NCI-H1930 (cell line): Measurements from ENCODE around the gene RNF113A.
"Not testable (repeated sequence)": the region's sequence is repeated elsewhere in the genome, so short reads cannot be mapped to it uniquely, and the experiment has no call there.

Experiments
- DNase-seq, 2 experiments: peaks; one replicate each; lab custom pipeline; 2025; lab: John Stamatoyannopoulos, UW

Gene RNF113A

DNA sequence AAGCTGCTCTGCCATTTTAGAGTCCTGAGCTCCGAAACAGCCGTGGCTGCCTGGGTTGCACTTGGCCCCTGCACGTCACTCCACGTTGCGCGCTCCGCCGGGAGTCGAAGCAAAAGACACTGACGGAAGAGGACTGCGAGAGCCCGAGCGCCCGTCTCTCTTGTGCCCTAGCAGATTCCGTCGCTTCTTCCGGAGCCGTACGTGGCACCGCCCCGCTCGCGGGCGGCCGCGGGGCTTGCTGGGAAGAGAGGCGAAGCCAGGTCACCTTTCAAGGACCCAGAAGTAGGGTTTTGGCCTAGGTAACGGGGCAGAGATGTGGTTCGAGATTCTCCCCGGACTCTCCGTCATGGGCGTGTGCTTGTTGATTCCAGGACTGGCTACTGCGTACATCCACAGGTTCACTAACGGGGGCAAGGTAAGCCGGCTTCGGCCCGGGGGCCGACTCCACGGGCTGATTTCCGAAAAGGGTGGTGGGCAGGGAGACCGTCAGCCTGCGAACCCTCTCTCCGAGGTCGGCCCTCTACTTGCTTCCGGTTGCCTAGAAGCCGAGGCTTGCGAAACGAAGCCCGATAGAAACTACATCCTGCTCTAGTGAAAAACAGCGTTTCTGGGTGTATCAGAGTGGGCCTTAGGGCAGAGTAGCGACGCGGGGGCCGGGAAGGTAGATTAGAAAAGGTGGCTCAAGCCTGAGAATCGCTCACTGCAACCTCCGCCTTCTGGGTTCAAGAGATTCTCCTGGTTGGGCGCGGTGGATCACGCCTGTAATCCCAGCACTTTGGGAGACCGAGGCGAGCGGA lies at the start of gene RNF113A, which contains the start of gene NDUFA1:
RNF113A (minus strand) TSS at position 135 of the 797 bp plus-strand sequence; CDS start at position 15, 120 bp downstream.
NDUFA1 (plus strand) TSS at position 234 of the 797 bp plus-strand sequence; CDS start at position 314, 80 bp downstream.
- peak; percentile 54 to 81 for DNase-seq

DNA sequence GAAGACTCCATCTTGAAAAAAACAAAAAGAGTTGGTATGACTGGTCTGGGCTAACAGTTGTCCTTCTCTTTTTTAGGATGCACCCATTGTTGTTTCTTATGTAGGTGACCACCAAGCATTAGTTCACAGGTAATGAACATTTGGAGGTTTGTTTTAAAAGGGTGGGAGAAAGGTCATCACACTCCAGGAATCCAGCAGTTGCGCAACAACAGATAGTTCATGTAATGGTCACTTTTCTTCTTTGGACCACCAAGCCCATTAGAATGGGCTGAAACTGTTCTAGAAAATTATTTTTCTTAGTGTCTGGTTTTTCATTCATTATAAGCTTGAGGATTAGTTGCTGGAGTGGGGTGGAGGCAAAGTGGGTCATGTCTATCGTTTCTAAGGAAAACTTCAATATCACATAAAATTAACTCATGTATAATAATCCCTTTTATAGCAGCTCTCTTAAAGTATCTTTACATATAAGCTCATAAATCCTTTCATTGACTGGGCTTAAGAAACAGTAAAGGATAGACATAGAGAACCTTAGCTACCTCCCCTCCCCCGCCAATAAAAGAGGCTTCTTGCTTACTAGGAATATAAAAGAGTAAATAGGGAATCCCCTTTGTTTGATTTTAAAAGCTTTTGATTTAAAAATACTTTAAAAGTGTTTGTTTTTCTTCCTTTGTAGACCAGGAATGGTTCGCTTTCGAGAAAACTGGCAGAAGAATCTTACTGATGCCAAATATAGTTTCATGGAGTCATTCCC lies 48.5 kb upstream of the RNF113A start:
- DNase-seq = no peak

DNA sequence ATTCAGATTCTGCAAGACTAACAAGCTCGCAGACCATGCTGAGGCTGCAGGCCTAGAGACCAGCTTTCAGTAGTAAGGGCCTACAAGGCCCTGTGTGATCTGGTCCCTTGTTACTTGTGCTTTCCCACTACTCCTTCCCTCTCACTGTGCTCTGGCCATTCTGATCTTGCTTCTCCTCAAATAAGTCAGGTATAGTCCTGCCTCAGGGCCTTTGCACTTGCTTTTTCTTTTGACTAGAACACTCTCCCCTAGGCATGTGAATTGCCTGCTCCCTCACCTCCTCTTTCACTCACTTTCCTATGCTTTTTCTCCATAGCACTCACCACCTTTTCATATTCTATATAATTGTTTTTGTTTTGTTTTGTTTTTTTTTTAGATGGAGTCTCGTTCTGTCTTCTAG lies 46.3 kb upstream of the RNF113A start:
- DNase-seq = no peak

DNA sequence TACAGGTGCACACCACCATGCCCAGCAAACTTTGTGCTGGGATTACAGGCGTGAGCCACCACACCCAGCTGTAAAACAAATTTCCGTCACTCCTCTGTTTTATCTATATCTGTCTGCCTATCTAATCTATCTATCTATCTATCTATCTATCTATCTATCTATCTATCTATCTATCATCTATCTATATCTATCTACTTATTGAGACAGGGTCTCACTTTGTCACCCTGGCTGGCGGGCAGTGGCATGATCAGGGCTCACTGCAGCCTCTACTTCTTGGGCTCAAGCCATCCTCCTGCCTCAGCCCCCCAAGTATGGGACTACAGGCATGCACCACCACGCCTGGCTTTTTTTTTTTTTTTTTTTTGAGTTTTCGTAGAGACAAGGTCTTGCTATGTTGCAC lies 44.8 kb upstream of the RNF113A start:
- no peak for DNase-seq

DNA sequence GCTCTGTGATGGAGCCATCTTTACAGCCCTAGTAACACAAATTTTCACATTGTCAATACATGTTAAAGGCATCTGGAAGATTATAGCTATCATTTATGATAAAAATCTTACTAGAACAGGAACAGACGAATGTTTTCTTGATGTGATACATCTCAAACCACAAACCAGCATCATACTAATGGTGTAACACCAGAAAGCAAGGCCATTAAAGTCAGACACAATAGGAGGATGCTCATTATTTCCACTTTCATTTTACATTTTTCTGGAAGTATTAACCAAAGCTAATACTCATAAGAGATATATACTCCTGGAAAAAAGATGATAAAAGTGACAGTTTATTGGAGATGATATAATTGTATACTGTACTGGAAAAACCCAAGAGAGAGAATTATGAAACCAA lies 29.4 kb upstream of the RNF113A start:
- no peak for DNase-seq

DNA sequence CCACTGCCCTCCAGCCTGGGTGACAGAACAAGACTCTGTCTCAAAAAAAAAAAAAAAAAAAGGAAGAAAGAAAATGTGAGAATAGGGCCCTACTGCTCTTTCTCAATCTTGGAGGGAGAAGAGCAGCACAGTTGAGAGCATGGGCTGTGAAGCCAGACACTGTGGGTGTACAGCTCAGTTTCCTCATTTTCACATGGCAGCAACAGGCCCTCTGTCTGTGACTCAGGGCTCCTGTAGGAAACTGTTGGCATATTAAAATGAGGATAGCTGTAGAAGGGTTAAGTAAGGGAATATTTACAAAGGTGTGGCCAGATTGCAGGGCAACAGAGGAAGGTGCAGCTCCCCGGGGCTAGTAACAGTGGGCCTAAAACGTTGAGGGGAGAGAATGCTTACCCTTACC lies 27.6 kb upstream of the RNF113A start:
- no peak for DNase-seq

DNA sequence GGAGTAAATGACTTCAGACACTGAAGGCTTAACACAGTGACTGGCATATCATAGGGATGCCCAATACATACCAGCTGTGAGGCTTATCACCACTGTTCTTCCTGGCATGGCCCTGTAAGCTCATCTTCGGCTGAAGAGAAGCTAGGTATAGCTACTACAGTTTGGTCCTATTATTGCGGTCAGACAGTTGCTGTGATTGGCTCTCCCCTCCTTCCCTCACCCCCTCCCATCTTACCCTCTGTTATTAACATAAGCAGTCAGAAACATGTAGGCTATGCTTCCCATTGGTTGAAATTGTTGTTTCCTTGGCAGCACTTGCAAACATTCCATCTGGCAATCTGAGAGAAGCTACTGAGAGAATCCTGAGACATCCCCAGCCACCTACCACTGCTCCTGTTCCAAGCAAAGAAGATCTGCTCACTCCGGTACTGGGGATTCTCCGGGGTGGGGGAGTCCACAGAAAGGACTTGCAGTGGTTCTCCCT lies 24.4 kb upstream of the RNF113A start, which contains the start of gene AKAP14:
AKAP14 (plus strand) TSS at position 51 of the 484 bp plus-strand sequence. CDS start 7,331 bp downstream, outside the sequence.
- no peak for DNase-seq

DNA sequence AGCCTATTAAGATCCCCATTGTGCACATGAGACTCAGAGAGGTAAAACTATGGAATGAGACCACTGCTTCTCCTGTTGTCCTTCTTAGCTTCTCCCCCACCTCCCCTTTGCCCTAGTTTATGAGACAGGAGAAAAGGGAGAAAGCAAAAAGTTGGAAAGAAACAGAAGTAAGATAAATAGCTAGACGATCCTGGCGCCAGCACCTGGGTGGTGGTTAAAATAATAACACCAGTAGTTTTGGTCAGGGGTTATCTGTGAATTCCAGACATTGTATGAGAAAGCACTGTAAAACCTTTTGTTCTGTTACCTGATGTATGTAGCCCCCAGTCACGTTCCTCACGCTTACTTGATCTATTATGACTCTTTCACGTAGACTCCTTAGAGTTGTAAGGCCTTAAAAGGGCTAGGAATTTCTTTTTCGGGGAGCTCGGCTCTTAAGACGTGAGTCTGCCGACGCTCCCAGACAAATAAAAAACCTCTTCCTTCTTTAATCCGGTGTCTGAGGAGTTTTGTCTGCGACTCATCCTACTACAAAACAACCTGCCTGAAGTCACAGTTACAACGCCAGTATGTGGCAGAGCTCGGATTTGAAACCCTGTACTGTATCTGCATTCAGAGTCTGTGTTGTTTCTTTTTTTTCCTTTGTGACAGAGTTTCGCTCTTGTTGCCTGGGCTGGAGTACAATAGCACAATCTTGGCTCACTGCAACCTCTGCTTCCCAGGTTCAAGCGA lies 20.6 kb upstream of the RNF113A start:
- not testable (repeated sequence) for DNase-seq

DNA sequence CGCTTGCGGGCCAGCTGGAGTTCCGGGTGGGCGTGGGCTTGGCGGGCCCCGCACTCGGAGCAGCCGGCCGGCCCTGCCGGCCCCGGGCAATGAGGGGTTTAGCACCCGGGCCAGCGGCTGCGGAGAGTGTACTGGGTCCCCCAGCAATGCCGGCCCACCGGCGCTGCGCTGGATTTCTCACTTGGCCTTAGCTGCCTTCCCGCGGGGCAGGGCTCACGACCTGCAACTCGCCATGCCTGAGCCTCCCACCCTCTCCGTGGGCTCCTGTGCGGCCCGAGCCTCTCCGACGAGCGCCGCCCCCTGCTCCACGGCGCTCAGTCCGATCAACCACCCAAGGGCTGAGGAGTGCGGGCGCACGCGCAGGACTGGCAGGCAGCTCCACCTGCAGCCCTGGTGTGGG lies 19.1 kb upstream of the RNF113A start:
- not testable (repeated sequence) for DNase-seq

DNA sequence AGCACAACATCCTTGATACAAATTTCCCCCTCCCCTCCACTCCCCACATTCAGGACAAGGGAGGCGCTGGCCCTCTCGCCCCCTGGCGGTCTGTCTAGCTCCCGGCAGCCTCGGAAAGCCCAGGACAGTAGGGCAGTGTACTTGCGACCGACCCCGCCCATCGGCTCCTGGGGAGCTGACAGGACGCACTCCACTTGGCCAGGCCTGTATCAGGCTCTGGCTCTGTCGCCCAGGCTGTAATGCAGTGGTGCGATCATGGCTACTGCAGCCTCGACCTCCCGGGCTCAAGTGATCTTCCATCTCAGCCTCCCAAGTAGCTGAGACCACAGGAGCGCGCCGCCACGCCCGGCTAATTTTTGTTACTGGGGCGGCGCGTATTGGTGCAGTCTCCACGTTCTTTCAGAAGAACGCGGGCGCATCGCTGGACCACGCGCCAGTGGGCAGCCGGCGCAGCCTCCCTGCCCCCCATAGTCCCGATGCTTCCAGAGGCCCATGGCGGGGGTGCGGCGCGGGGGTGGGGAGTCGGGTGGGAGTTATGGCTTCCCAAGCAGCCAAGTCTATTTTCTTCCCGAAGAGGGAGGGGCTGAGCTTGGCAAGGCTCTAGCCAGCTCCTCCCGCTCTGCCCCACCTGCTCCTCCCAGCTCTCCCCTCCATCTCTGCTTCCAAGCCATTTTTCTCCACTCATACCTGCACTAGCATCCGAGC lies 16.3 kb upstream of the RNF113A start:
- DNase-seq = peak; percentile 39 to 72

DNA sequence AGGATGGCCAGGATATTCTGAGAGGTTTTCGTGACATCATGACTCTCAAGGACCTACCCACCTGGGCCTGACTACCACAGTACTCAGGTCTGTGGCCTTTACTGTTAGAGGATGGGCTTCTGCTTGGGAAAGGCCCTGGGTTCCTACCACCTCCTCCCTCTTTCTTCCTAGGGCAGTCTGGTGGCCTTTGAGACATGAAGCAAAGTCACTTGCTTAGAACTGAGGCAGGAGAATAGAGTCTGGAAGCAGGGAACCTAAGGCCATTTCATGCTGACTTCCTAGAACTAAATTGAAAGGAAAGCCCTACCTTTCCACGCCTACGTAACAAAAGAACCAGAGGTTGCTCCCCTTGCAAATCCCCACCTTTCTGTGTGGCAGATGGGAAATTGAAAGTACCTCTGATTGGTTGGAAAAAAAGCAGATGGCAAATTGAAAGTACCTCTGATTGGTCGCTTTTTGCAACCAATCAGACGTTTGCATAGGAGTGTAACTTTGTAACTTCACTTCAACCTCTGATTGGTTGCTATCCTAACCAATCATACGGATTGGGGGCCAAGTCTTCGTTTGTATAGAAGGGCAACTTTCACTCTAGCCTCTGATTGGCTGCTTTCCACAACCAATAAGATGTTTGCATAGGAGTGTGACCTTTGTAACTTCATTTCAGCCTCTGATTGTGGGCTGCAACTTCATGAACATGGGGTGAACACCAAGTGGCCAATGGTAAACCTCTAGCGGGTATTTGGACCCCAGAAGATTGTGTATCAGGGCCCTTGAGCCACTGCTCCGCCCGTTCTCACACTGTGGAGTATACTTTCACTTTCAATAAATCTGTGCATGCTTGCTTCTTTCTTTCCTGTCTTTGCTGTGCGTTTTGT lies 14.3 kb upstream of the RNF113A start:
- DNase-seq = no peak

DNA sequence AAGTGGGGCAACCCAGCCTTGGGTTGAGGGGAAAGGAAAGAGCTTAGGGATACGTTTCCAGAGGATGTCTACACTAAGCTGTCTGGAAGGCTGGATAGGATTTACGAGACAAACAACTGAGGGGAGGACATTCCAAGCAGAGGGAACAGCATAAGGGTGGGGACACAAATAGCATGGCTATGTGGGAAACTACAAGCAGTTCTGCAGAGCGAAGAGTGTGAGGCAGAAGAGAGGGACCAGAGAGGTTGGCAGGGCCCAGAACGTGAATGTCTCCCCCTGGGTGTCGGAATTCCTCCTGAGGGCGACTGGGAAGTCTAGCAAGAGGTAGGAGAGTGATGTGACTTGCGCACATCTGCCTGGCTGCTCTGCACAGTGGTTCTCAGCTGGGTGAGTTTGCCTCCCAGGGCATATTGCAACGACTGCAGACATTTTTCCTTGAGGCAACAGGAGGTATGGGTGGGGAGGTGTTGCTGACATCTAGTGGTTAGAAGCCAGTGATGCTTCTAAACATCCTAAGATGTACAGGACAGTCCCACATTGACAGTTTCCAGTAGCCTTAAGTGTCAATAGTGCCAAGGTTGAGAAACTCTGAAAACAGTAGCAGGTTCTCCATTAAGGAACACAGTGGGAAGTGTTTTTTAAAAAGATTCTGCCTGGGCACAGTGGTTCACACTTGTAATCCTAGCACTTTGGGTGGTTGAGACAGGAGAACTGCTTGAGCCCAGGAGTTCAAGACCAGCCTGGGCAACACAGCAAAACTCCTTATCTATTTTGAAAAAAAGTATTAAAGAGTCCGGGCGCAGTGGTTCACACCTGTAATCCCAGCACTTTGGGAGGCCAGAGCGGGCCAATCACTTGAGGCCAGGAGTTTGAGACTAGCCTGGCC lies 9.3 kb upstream of the RNF113A start:
- DNase-seq = peak in 1 of 2 experiments; percentile 2

DNA sequence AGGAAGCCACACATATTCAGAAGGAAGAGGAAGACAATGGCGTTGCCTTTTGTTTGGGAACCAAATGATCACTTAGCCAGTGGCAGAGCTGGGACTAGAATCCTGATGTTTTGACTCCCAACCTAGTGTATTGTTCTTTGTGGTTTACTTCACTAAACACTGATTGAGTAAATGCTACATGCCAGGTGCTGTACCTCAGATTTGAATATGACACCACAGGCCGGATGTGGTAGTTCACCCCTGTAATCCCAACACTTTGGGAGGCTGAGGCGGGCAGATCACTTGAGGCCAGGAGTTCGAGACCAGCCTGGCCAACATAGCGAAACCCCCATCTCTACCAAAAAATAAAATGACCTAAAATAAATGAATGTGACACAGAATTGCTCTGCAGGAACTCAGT lies 8.5 kb upstream of the RNF113A start:
- no peak for DNase-seq

DNA sequence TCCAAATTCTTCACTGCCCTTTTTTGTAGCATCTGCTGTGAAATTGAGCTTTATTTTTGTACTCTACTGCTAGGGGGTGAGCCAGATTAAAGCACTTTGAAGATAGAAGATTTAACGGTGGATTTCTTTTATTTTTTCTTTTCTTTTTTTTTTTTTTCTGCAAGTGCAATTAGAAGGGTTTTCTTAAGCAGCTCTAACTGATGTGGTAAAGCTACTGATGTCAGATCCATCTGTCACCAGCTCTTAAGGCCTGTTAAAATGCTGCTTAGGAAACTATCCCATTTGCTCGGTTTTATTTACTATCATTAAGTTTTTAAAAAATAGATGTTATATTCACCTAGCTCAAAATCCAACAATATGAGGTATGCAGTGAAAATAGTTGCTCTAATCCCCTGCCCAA lies 7.2 kb upstream of the RNF113A start:
- DNase-seq = no peak

DNA sequence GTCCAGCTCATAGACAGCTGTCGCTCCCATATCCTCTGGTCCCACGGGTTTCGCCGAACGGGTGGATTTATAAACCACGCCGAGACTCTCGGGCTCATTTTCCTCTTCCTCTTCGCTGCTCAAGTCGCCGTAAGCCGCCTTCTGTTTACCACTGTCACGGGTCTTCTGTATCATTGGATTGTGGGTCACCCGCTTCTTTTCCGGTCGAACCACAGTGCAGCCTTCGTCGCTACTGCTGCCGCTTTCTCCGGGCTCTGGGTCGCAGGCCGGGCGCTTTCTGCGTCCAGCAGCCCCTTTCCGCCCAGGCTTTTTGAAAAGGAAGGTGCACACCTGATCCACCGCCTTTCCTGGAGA lies 311 bp downstream of the RNF113A start:
- no peak for DNase-seq

DNA sequence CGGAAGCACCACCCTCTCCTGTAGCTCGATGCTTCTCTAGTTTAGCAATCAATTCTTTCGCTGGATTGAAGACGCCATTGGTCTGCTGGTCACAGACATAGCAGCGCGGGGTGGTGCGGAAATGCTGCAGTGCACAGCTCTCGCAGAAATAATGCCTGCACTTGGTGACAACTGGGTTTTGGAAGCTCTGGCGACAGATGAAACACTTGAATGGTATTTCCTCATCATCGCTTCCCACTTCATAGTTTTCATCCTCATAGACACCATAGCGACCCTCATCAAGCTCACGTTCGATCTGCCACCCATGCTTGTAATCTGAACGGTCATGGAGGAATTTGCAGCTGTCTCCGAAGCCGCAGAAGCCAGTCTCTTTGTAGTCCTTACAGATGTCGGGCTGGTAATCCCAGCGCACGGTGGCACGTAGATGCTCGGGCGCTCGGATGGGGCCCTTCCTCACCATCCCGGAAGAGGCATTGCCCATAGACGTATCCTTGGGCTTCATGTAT lies 854 bp downstream of the RNF113A start:
- no peak for DNase-seq

DNA sequence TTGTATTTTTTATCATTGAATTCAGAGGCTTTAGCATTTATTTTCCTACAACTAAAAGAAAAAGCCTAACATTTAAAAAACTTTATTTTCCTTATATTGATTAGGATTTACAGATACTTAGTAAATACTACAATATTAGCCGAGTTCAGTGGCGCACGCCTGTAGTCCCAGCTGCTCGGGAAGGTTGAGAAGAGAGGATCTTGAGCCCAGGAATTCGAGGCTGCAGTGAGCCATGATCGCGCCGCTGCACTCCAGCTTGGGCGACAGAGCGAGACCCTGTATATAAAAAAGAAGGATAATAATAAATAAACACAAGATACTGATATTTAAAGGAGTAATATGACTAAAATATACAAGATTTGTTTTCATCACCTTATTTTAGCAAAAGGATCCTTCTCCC lies 18.1 kb downstream of the RNF113A start:
- no peak for DNase-seq

DNA sequence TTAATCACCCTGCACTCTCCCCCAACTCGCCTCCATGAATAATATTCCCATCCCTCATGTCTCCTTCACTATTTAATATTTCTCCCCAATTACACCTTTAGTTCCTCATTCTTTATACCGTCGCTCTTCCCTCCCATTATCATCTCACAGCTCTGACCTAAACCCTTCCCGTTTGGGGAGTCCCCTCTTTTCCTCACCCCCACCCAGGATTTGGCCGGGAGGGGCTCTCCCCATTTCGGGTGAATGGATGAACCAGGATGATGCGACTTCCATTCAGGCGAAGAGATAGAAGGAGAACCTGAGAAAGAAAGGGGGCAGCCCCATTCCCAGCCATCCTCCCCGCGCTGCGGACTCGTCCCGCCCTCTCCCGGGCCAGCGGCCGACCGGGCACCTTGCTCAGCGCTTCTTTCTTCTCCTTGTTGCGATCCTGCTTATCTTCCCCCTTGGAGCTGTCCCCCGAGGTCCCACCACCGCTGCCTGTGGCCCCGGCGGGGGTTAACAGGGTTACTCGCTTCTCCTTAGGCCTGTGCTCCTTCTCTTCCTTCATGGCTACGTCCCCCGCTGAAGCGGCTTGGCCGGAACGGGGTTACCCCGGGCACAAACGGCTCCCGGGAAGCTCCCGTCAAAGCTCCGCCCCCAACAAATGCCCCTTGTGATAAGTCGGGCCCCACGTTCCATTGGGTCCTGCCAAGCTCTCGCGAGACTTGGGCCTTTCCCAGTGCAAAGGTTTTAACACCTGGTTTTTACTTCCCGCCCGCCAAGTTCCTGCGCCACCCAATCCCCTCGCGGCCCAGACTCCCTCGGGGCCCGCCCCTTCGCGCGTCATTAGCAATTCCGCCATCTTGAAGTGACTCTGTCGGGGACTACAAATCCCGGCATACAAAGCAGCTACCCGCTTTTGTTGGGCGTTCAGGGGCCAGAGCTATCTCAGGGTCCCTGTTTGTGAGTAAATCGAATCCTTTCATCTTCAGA lies 18.9 kb downstream of the RNF113A start, which contains the start of gene UPF3B:
UPF3B (minus strand) TSS at position 582 of the 972 bp plus-strand sequence; CDS start at position 547, 35 bp downstream.
- DNase-seq = peak; percentile 97
